MM.1S (cell line): ENCODE results near the gene PTPRG.

Experiments
- EZH2 ChIP-seq: fragments of 300-600 bp; sonication (generic); optimal IDR thresholded peaks from 2 replicates; pipeline ENCODE3; 2017; ENCODE audit warnings: low read depth, mild to moderate bottlenecking, antibody characterized with exemption, low read length, mixed read lengths
- TF ChIP-seq, protein P1 (sequence below): fragments of 300-600 bp; sonication (generic); IDR thresholded peaks from 2 replicates; pipeline ENCODE4 v1.5.1; 2016; ENCODE audit warnings: antibody characterized with exemption, low read length, mixed read lengths

- TF ChIP-seq, protein P1, sequence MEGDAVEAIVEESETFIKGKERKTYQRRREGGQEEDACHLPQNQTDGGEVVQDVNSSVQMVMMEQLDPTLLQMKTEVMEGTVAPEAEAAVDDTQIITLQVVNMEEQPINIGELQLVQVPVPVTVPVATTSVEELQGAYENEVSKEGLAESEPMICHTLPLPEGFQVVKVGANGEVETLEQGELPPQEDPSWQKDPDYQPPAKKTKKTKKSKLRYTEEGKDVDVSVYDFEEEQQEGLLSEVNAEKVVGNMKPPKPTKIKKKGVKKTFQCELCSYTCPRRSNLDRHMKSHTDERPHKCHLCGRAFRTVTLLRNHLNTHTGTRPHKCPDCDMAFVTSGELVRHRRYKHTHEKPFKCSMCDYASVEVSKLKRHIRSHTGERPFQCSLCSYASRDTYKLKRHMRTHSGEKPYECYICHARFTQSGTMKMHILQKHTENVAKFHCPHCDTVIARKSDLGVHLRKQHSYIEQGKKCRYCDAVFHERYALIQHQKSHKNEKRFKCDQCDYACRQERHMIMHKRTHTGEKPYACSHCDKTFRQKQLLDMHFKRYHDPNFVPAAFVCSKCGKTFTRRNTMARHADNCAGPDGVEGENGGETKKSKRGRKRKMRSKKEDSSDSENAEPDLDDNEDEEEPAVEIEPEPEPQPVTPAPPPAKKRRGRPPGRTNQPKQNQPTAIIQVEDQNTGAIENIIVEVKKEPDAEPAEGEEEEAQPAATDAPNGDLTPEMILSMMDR, result no peak
- no peak for TF ChIP-seq EZH2
Observed at GRCh38 chr3:61922118-61922517, 360.7 kb downstream of the PTPRG start.
